Left renal cortex interstitium (tissue), 4 donors: ENCODE data around the gene PHACTR2. TPM values are rescaled to one million over a fixed set of nuclear protein-coding genes. Genes with fewer than 3 reads are reported as not detected.
A peak's percentile ranks its signal among the peaks of the same experiment; 100 is the strongest.

Experiments used
- DNase-seq, 4 donors: peaks; one replicate each; pipeline ENCODE4 v3.0.0-alpha.2; 2013; ENCODE audit warnings: low read depth in 4 of 4, low spot score in 2 of 4, missing footprints in 1 of 4
- polyA plus RNA-seq, 4 donors: library from polyadenylated mRNA; unstranded; fragments of 120-200 nt; gene quantifications; one replicate each; pipeline ENCODE4 v1.2.1, GENCODE V29; 2013; ENCODE audit not compliant: insufficient read length in 4 of 4

The PHACTR2 gene
- polyA plus RNA-seq, 4 donors = 30.0 to 36.7 (median 33.4) TPM

DNA sequence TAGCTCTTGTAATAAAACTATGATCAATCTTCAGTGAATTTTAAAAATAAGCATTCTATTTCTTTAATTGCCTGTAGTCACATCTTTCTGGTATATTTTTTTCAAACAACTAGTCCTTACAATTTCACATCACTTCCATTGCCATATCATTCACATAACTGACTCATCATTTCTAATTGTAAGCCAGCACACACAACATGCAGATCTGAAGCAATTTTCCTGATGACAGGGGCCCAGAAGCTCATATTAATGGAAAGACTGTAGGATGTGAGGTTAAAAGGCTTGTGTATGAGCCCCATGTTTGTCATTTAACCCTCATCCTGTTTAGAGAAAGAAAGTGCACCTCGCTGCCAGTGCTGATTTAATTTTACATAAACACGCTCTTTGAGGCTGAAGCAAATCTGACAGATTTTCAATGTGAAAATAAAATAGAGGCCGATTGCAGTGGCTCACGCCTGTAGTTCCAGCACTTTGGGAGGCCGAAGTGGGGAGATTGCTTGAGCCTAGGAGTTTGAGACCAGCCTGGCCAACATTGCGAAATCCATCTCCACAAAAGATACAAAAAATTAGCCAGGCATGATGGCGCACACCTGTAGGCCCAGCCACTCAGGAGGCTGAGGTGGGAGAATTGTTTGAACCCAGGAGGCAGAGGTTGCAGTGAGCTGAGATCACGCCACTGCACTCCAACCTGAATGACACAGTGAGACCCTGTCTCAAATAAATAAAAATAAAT, 125.2 kb downstream of the PHACTR2 start:
- no peak for DNase-seq

DNA sequence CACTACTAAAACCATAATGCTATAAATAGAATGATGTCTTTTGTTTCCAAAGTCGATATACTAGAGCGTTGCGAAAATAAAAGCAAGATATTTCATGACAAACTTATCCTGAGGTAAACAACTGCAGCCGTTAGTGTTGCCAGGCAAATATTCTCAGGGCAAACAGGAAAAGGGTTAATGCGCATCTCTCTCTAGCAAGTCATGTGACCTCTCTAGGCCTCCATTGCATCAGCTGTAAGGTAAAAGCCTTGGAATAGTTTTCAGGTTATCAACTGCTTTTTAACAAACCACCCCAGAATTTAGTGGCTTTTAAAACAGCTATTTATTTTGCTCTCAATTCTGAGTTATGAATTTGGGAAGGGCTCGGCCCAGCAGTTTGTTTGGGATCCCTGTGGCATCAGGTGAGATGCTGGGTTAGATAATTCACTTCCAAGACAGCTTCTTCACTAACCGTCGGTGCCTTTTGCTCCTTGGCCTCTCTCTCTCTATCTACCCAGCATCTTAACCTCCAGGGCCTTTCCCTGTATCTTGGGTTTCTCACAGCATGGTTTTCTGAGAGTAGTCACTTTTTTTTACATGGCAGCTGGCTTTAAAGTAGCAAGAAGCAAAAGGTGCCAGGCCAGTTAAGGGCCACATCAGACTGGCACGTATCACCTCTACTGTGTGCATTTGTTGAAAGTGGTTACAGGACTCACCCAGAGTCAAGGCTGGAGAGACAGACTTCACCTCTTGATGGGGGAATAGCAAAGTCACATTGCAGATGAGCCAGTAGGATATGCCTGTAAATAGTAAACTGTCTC, 126.2 kb downstream of the PHACTR2 start:
- no peak for DNase-seq

DNA sequence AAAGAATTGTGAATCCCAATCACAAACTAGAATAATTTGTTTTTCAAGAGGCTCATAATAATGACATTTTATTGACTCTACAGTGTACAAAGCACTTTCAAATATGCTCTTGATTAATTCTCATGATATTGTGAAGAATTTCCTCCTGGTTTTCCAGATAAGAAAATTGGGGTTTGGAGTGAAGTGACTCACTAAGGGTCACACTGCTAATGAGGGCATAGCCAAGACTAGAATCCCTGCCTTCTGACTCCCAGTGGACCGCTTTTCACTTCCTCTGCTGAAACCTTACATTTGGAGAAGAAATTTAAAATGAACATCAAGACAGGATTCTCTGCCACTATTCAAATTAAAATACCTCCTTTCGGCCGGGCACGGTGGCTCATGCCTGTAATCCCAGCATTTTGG, 127.1 kb downstream of the PHACTR2 start:
- DNase-seq = no peak

DNA sequence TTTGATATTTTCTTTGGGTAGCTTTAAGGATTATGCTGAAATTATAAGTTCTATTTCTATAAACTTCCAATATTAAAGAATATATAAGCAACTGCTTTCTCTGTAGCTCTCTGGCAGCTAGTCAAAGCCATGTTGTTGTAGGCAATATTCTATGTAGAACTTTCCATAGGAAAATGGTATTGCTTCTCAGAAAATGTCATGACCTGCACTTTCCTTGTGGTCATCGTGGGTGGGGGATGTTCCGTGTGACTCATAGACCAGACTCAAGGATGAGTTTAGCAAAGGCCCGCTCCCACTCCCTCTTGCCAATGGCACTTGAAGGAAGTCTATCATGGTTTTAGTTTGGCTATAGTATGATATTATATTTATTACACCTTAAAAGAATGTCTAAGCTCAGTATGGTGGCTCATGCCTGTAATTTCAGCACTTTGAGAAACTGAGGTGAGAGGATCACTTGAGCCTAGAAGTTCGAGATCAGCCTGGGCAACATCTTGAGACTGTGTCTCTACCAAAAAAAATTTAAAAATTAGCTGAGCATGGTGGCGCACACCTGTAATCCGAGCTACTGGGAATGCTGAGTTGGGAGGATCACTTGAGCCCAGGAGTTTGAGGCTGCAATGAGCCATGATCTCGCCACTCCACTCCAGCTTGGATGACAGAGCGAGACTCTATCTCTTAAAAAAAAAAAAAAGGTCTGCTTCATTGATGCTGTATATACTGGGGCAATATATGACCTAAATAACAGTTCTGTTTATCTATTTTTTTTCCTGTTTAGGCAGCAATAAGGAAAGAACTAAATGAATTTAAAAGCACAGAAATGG, 128.7 kb downstream of the PHACTR2 start:
- no peak for DNase-seq

DNA sequence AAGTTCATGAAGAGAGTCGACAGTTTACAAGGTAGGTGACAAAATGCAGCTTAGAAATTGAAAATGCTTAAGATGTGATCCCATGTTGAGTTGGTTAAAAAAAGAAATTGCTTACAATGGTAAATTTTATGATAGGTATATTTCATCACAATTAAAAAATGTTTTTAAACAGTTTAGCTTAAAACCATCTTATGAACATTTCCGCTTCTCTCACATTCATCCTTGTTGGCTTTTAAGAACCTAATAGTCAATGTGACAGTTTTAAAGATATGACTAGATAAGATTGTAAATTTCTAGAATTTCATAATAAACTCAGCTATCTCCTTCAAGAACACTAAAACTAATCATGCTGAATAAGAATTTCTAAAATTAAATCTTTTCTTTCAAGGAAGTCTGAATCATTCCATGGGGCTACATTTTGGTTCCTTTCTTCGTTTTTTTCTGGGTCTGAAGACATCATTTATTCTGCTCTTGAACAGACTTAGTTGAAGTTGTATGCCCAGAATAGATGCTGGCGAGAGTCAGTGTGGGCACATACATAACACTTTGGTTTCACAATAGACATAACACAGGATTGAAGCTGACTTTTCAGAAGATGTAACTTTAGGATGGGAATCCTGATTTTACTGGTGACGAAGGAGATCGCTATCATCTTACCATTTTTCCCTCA, 129.5 kb downstream of the PHACTR2 start:
- DNase-seq = no peak

DNA sequence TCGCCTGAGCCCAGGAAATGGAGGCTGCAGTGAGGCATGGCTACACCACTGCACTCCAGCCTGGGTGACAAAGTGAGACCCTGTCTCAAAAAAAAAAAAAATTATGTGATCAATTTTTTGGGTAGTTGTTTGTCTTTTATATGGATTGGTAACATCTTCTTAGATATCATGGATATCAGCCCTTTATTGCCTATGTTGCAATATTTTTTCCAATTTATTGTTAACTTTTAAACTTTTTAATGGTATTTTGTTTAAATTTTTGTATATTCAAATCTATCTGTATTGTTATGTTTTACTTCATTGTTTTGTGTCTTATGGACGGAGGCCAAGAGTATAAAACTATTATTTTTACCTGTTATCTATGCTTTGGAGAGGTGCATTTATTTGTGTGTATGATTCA, 133.0 kb downstream of the PHACTR2 start:
- DNase-seq = no peak

DNA sequence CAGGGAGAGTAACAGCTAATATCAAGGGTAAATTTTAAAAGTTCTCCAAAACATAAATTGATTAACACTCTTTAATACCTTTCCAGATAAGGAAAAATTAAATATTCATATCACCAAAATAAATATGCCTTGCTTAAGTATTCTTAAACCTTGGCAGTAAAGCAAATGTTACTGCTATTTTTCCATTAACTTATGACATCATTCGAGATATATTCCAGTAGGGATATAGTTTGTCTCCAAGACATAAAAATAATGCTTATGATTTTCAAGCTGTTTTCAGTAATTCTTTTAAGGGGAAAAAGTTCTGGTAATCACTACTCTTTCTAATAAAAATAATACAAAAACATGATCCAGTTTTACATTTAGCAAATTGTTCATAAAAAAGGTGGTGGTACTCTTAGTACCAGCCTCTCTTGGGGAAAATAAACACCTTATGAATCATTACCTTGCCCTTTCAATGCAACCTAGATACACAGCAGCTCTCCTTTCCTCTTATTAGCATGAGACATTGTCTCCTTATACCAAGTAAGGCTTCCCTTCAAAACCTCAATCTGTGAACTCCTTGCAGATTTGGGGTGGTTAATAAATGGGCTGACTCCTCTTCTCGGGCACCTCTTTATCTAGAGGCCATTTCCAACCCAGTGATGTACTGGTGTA, 133.9 kb downstream of the PHACTR2 start:
- no peak for DNase-seq

DNA sequence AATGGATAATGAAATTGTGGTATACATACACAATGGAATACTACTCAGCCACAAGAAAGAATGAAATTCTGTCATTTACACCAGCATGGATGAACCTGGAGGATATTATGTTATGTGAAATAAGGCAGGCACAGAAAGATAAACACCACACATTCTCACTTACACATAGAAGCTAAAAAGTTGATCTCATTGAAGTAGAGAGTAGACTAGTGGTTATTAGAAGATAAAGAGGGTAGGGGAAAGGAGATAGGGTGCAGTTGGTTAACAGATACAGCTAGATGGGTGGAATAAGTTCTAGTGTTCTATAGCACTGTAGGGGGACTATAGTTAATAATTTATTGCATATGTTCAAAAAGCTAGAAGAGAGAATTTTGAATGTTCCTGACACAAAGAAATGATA, 139.9 kb downstream of the PHACTR2 start:
- DNase-seq = no peak

DNA sequence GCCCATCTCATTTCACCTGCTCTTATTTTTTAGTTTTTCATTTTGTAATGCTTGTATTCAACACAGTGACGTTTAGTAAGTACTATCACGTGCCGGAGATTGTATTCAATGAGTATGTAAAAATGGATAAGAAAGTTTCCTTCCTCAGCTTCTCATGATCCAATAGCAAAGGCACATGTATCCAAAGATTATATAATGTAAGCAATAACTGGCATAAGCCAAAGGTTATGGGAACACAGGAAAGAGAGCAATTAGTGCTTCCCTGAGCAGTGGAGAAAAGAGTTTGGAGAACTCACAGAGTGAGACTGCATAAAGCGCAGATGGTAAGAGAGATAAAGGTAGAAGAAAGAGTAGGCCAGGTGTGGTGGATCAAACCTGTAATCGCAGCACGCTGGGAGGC, 143.6 kb downstream of the PHACTR2 start:
- DNase-seq = no peak

DNA sequence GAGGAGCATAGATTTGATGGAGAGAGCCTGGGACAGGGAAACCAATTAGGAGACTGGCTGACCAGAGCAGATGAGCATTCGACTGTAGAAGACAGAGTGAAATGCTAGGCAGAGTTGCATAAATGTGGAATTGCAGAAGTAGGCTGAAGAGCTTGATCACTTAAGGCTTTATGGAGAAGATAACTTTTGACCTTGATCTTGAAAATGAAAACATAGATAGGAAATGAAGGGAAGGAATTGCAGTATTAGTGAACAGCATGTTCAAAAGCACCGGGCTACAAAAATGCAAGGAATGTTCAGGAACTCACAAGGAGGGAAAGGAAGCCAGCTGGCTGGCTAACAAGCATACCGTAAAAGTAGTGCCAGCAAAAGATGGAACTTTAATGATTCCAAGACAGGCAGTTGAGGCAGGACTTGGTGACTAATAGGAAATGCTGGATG, 144.8 kb downstream of the PHACTR2 start:
- no peak for DNase-seq

DNA sequence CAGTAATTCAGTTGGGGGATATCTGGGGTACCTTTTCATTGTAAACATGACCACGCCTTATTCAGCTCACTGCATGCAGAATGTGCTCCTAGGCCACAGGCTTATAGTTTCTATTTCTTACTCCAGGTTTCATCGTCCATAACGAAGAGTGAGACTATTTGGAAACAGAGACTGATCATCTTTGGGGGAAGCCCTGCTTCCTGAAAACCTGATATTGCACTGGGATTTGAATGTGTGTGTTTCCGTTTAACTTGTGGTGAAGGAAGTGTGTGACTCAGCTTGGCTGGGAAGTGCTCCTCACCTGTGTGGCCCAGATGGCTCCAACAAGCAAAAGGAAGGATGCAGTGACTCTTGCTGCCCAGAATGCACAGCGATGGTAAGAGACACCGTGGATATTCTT, 145.8 kb downstream of the PHACTR2 start:
- DNase-seq = no peak

DNA sequence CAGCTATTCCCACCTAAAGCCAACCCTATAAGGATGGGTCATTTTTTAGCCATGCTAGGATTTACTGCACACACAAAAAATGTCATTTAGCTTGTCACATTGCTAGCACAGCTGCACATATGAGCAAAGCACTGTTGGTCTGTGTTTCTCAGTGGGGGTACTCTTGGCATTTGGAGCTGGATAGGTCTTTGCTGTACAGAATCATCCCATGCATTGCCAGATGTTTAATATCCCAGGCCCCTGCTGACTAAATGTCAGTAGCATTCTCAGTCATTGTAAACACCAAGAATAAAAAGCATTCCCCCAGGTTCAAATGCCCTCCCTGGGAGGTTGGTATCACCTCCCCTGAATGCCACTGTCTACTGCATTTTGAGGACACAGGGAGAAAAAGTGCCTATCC, 150.8 kb downstream of the PHACTR2 start:
- DNase-seq = no peak

DNA sequence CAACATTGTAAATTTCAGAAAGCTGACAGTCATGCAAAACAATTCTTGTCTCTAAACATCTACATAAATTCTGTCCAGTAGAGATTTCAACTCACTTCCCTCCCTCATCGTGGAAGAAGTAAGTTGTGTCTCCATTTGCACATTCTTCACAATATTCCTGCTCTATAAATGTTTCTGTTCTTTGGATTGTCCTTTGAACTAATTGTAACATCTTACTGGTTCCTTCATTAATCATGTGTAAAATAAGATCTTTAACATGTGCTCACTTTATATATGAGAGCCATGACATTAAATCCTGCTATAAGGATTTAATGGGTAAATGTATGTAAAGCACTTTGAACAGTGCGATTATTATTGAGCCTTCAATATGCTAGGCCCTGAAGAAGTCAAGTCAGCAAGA, 158.4 kb downstream of the PHACTR2 start:
- no peak for DNase-seq

DNA sequence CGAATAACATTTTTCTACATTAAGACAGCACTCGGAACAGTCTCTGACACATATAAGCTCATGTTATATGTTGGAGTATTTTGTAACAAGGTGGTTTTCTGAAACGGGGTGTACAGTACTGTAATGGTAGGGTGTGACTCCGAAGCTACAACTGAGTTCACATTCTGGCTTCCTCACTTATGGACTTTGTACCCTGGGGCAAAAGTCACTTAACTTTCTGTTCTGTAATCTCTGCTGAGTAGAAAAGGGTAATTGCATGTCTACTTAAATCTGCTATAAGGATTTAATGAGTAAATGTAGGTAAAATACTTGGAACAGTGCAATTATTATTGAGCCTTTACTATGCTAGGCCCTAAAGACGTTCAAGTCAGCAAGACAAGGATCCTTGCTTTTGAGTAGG, 160.6 kb downstream of the PHACTR2 start:
- no peak for DNase-seq

DNA sequence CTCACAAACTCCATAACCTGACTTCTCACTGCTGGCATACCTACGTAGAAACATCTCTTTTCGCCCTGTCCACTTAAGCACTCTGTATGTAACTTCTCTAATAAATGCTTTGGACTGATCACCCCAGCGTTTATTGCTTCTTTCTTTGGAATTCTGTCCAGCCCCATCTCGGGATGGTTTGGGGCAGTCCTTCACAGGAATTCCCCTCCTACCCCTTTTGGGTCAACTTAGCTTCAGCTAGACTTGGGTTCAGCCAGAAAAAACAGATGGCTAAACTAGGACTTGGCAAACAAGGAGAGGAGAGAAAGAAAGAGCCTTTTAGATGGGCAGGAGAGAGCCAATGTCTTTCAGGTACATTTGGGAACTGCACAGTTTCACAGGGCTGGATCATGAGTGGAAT, 161.4 kb downstream of the PHACTR2 start:
- DNase-seq = no peak

DNA sequence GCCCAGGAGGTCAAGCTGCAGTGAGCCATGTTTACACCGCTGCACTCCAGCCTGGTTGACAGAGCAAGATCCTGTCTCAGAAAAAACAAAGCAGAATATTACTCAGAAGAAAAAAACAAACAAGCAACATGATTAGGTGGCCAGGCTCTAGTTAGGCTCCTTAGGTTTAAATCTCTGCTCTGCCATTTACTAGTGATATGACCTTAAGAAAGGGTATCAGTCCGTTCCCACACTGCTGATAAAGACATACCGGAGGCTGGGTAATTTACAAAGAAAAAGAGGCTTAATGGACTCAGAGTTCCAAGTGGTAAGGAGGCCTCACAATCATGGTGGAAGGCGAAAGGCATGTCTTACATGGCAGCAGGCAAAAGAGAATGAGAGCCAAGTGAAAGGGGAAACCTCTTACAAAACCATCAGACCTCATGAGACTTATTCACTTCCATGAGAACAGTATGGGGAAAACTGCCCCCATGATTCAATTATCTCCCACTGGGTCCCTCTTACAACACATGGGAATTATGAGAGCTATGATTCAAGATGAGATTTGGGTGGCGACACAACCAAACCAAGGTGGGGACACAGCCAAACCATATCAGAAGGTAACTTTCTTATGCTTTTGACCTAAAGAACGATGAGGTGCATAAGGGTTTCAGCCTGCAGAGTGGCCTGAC, 163.0 kb downstream of the PHACTR2 start:
- DNase-seq = no peak

DNA sequence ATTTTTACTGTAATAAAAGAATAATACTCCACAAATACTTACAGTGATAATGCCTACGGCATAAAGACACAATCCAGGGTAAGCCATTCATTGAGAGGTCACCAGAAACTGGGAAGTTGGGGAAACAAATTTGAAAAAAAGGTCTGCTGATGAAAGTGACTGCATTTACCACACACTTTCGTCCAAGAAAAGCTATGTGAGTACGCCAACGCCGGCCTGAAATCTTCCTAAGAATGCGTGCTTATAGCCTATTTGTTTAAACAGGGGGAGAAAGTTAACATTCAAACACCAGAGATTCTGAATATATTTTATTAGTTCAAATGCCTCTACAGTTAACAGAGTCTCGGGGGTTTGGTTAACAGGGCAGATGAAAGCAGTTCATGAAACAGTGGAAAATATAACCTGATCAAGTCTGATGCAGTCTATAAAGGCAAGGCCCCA, 164.7 kb downstream of the PHACTR2 start:
- no peak for DNase-seq

DNA sequence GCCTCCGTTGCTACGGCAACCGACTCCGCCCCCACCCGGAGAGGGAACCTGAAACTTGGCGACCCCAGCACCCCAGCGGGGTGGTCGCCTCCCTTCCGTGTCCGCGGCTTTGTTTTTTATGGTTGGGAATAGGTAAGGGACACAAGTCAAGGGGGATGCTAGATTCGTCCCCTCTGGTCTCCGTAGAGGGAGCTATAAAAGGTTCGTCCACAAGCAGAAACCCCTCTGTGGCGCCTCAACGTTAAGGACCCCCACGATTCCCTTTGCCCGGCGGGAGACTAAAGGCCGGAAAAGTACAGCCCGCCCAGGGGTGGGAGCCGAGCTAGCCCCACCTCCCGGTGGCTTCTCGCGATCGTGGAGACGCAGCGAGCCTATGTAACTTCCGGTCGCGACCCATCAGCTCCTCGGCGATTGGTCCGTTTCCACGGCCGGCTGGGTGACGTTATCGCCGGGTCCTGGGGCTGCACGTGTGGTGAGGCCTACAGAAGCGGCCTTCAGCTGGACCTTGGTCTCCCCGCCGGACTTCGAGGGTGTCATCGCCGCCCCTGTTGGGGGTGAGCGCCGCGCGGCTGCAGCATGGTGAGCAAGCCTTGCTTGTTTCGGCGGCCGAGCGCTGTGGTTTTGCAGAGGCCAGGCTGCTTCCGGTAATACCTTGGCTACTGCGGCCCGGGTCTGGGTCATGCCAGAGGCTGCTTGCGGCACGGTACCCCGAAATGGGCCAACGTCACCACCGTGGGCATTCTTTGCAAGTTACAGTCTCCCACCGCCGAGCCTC, 165.3 kb downstream of the PHACTR2 start, which contains the start of gene LTV1:
Gene LTV1 (plus strand): TSS at position 437 of the 775 bp plus-strand sequence. CDS start 140 bp downstream, at position 577.
- peak; percentile 94 to 97 (median 94) for DNase-seq

DNA sequence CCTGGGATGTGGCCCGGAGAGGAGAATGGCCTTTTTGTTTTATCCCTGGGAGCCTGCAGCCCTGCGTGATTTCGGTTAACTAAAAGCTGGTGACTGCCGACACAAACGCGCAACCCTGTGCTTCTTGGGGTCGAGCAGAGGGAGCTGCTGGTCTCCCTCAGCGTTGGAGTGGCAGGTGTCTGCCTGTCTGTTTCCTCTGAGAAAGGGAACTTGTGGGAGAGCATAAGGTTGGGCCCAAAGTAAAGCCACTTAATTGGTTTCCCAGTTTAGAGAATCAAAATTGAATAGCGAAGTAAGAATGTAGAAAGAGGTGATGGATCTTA, 165.9 kb downstream of the PHACTR2 start:
- no peak for DNase-seq
